UCSD-AML1 (cell line): ENCODE measurements around the gene NEK9.
"Not testable (repeated sequence)": the region's sequence is repeated elsewhere in the genome, so short reads cannot be mapped to it uniquely, and the experiment has no call there.

Experiments
- DNase-seq: peaks from one replicate; lab custom pipeline; 2025; ENCODE audit not compliant: unreplicated experiment; lab: John Stamatoyannopoulos, UW

The NEK9 gene

DNA sequence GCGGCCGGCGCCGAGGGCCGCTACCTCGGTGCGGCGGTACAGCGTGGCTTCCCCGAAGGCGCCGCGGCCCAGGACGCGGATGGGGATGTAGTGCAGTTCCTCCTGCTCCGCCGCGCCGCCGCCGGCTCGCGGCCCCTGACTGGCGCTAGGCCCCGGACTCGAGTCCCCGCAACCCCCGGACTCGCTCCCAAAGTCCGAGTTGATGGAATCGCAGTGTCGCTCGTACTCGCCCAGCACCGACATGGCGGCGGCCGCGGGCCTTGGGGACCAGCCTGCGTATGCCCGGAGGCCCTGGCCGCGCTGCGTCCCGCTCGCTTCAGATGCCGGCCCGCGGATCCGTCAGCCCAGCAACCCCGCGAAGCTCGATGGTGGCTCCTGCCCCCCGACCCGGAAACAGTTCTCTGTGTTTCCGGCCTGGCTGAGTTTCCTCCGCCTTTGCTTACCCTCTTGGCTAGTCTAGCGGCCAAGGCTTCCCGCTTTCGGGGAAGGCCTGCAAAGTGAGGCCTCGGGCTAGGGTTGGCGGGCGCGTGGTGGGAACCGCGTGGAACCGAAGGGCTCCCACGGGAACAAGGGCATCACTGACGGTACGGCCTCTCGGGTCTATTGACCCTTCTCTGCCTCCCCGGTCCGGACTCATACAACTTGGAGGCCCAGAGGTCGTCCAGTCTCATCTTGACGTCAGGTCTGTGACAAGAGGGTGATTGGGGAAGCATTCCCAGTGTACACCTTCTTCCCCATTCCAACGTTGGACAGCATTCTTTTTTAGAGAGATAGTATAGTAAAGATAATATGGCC, at the start of gene NEK9:
NEK9 (minus strand) TSS at position 370 of the 795 bp plus-strand sequence; CDS start at position 243, 127 bp downstream.
- DNase-seq, result peak; percentile 86

DNA sequence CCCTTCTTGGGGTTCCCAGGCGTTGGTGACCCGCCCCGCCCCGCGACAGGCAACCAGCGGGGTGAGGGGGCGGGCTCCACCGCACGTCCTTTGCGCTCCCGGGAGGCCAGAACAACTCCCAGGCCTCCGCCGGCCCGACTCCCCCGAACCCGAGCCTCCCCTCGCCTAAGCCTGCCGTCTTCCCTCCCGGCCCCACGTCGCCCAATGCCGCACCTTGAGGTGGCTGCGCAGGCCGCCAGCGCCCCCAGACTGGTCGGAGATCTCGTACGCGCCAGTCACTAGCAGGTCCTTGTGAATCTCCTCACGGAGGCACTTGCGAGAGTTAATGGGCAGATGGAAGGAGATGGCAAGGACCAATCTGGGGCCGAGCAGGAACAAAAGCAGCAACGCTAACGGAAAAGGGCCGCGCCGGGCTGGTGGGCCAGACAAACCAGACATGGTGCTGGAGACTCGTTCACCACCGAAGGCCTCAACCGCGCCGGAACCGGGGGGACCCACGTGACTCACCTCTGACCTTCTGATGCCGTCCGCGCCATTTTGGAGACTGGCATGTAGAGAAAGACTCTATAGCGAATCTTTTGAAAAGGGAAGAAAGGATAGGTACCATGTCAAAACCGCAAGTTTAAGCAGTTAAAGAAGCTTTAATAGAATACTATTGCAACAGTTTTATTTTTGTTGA, 49.4 kb upstream of the NEK9 start, which contains the start of gene TMED10:
TMED10 (minus strand) TSS at position 471 of the 679 bp plus-strand sequence; CDS start at position 438, 33 bp downstream.
- DNase-seq, result peak; percentile 87

DNA sequence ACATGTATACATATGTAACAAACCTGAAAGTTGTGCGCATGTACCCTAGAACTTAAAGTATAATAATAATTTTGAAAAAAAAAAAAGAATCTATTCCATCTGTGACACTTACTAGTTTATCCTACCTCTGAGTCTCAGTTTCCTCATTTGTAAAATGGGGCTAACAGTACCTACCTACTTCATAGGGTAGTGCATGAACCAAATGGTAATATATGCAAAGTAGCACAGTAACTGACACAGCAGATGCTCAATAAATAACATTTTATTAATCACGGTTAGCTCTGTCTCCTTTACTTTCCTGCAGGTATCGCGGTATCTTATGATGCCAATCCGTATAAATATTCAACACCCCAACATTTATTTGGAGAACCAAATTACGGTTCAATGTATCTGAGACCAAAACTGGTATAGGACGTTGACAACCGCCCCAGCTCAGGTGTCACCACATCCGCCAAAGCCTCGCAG, 48.9 kb upstream of the NEK9 start:
- no peak for DNase-seq

DNA sequence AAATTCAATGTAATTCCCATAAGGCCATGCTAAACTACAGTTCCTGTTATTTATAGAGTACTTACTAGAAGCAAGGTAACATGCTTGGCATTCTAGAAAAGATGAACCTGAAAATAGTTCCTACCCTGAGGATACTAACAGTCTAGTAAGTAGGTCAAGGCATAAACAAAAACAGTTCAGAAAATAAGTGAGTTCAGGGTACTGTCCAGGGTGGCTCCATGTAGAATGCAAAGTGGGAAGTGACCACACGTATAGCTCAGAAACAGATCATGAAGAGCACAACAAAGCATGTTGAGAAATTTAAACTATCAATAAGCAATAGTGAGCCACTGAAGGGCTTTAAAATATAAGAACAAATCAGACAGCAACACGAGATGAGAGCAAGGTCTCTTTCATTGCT, 47.2 kb upstream of the NEK9 start:
- DNase-seq, result no peak

DNA sequence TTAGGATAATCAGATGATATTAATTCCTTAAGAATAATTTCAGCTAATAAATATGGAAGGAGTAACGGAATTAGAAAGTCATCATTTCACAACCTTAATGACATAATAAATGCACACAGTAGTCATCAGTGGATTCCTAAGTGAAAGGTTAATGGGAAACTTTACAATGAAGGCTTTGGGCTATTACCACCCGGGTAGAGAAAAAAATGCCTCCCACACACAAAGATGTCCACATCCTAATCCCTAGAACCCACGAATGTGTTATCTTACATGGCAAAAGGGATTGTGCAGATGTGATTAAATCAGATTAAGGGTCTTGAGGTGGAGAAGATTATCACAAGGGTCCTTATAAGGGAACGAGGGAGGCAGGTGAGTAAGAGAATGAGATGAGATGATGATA, 43.9 kb upstream of the NEK9 start:
- no peak for DNase-seq

DNA sequence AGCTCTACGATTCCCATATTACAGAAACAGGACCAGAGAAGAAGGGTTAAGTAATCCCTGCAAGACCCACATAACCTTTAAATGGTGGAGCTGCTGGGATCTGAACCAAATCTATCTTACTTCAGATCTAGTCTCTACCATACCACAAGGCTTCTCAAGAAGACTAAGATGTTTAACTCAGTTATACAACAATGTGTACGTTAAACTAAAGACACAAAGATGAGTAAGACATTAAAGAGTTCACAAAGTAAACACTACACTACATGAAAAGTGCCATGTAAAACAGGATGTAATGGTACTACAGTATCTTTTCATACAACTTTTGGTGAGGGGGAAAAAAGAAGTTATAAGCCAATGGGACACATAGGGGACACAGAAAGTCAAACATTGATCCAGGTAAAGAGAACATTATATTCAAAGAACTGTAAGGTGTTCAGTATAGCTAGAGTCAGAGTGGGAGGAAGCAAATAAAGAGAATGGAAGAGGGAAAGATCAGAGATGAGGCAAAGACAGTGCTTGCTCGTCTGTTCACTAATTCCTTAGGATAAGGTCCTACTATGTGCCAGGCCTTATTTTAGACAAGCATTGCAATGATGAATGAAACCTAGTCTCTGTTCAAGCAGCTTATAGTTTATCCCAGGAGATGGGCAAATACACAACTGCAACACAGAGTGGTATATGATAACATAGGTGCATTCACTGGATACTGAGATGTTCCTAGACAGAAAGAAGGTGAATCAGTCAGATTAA, 41.9 kb upstream of the NEK9 start:
- DNase-seq, result no peak

DNA sequence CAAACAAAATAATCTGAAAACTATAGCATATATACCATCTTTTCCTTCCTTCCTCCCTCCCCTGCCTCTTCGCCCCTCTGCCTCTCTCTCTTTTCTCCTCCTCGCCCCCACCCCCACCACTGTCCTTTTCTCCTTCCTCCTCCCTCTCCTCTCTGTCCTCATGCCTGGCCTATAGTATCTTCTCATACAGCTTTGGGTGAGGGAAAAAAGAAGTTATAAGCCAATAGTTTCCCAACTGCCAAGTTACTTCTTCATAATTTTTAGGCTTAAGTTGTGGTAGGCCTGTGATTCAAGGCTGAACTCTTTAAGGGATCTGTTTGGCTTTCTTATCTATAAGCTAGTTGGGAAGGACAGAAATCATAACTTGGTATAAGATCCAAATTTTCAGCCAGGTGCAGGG, 40.5 kb upstream of the NEK9 start:
- DNase-seq, result no peak

DNA sequence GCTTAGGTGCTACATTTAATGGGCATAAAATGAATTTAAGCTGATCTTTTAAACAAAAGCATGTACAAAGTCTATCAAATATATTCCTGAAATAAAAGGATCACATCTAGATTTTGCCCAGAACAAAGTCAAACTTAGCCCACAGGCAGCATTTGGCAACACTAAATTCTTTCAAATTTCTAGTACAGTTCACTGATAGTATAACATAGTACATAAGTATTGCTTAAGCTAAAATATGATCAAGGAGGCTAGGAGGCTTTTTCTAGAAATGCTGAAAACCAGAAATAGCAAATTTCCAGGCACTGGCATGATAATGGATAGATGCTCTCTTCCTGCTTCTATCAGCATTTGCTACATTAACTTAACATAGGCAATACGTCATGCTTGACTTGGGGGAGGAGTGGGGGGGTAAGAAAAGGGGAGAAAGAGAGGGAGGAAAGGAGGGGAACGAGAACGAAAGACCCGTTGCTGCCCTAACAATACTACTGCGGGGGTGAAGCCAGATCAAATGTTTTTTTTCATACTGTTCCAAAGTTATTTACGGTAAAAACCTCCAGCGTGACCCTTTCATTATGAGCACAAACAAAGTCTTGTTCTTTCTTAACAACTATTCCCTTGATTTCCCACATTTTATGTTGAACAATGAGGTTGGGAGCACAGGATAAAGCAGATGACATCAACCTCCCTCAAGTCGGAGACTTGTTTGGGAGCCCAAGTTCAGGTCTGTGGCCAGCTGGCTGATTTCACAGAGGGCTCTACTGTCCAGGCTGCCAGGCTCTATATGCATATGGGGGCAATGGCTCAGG, 38.9 kb upstream of the NEK9 start:
- no peak for DNase-seq

DNA sequence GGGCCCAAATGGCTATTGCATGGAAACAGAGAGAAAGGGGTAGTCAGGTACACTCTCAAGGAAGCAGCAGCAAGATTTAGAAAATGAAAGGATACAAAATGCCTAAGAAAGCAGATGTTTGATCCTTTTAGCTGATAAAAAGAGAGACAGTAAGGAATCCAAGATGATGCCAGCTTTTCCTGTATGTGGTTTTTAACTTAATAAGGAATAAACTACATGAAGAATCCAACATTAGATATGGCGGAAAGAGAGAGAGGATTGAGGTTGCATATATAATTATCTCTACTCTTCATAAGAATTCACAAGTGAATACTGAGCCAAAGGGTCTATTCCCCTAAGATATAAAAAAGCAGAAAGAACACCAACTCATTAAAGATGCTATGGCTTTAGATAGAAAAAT, 38.0 kb upstream of the NEK9 start:
- DNase-seq, result no peak

DNA sequence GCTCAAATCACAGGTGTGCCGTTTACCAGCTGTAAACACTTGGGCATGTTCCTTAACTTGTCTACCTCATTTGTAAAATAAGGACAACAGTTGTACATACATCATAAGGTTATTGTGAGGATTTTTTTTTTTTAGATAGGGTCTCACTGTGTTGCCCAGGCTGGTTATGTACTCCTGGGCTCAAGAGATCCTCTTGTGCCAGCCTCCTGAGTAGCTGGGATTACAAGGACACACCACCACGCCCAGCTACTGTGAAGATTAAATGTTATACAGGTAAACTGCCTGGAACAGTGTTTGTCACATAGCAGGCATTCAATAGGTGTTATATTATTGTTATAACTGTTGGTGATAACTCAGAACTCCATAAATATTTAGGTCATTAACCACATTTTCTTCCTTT, 36.8 kb upstream of the NEK9 start:
- no peak for DNase-seq

DNA sequence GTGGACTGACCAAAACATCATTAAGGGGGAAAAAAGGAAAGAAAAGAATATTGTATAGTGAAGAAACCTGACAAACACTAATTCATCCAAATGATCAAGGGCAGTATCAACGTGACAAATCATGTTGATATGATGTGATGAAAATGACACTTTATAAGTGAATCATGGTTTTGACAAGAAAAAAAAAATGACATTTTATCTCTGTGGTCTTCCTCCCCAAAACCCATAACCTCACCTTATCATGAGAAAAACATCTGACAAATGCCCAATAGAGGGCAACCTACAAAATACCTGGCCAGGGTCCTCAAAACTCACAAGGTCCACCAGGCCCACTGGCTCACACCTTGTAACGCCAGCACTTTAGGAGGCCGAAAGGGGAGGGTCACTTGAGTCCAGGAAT, 35.8 kb upstream of the NEK9 start:
- DNase-seq, result no peak

DNA sequence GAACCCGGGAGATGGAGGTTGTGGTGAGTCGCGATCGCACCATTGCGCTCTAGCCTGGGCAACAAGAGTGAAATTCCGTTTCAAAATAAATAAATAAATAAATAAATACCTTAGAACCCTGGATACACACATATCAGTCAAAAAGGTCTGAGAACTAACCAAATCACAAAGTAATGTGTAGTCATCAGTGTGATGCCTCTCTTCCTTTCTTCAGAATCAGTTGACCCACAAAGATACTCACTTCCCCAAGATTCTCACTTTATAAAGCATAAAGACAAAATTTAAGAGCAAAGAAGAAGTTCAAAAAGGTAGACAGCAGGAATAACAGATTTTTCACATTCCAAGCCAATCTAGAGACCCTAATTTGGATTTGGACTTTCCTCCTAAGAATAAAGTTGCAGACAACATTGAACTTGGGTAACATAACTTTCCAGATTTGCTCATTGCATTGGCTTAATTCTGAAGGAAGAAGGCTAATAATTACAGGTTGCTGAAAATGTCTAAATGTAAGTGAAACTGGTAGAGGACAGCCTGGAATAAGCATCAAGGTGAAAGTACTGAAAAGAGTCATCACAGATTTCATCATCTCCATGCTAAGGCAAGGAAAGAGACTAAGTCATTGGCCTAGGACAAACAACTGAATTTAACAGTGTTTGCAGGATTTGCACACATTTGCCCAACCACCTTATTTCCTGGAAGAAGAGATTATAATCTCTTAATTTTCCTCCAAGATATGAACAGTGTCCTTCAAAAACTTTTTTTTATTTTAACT, 32.2 kb upstream of the NEK9 start:
- no peak for DNase-seq

DNA sequence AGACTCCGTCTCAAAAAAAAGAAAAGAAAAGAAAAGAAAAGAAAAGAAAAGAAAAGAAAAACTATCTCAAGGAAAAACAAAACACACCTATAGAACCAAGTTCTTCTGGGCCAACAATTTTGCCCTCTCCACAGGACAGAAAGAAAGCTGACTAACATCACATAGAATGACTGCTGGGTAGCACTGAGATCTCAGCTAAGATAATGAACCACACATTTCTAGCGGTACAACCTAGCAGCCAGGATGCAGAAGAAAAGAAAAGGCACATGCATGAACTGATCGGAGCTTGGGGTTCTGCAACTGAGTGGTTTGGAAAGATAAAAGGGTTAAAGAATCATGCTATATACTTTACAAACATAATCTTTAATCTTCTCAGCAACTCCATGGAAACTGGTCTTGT, 30.1 kb upstream of the NEK9 start:
- no peak for DNase-seq

DNA sequence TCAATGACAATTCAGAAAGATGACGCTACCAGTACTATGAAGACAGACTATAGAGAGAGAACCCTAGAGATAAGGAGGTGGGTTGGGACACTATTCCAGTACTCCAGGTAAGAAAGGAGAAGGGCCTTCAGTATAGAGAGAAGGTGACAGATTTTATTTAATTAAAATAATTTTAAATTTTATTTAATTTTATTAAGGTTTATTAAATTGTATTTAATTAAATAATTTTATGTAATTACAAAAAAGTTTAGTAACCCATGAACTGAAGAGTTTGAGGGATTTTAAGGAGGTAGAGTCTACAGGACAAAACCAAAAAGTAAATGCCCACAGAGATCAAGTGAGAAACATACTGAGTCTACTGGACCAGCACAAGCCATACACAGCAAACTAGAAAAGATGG, 29.3 kb upstream of the NEK9 start:
- DNase-seq, result no peak

DNA sequence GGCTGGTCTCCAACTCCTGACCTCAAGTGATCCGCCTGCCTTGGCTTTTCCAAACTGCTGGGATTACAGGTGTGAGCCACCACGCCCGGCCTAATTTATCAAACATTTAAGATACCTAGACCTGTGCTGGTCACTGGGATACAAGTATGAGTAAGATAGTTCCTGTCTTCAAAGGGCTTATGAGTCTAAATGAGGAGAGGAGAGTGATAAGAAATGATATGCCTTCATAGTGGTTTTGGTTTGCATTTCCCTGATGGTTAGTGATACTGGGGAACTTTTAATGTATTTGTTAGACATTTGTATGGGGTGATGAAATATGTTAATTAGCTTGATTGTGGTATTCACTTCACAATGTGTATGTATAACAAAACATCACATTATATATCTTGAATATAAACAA, 28.3 kb upstream of the NEK9 start:
- no peak for DNase-seq

DNA sequence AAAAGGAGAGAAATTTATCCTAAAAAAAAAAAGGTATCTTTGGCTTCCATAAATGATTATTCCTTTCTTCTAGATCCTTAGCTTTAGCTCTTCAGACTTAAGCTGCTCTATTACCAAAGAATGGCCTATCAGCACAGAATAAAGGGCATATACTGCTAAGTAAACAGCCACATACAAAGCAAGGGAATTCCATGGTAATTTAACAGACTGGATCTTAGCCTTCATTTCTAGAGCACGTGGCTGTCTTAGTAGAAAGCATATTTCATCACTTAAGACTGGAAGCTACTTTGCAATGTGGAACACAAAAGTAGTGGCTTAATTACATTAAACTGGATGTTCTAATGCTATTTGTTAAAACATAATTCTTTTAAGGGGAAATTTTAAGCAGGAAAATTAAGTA, 26.4 kb upstream of the NEK9 start:
- no peak for DNase-seq

DNA sequence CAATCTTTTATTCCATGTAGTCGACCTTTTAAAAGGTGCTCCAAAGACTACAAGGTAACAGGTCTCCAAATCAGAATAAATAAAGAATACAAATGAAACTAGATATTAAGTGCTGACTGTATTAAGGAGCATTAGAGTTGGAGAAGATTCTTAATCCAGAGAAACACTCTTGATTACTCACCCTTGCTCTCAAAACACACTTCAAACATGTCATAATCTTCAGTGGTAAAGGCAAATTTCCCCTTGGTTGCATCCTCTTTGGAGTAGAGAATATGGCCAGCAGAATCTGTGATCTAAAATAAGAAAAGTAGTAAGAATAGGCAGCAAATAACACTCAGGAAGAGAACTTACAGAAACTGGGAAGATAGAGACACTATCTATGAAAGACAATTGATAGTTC, 25.0 kb upstream of the NEK9 start:
- DNase-seq, result no peak

DNA sequence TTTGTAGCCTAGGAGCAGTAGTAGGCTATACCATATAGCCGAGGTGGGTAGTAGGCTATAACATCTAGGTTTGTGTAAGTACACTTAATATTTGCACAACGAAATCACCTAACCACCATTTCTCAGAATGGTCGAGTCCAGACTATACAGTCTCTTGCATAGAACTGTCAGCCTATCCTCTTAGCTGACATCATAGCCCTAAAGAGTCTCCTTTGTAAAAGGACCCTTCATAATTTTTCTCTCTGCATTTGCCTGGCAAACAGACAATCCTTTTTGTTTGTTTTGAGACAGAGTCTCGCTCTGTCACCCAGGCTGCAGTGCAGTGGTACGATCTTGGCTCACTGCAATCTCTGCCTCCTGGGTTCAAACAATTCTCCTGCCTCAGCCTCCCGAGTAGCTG, 23.8 kb upstream of the NEK9 start:
- not testable (repeated sequence) for DNase-seq

DNA sequence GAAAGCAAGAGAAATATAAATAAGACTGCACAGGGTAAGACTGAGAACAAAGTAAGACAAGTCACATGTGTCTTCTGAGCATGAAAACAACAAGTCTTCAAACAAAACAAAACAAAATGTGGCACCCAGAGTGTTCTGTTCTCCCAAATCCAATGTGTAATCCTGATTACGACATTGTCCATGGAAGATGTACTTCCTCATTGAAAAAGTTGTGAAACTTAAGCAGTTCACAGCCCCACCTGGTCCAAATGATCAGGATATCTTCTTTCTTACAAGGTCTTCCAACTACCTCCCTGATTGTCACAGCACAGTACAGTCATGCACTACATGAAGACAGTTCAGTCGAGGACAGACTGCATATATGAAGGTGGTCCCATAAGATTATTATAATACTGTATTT, 23.3 kb upstream of the NEK9 start:
- no peak for DNase-seq

DNA sequence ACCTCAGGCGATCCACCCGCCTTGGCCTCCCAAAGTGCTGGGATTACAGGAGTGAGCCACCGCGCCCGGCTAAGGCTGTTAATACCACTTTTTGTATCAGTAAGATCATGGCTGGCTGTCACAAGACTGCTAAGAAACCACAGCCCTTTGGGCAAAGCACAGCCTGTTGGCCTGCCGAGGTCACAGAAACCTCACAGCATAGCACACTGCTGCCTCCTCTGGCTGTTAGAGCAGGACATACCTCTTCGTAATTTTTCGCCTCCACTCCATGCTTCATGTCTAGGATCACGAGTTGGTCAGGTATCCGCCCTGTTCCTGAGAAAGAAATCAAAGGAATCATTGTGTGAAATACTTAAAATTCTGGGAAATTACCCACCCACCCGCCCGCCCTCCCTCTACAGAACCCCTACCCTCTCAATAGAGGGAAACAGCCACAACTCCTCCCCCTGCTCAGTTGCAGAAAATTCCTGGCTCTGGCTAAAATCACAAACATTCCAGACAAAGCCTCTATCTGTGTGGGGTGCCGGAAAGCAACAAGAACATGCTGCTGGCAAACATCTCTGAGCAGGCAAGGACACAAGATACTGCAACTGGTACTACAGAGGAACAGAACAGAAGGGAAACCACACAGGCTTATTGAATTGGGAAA, 20.7 kb upstream of the NEK9 start:
- DNase-seq, result peak; percentile 50
